H9 (cell line): Measurements from ENCODE around the gene SEC24C. TPM values are rescaled to one million over a fixed set of nuclear protein-coding genes. Genes with fewer than 3 reads are reported as not detected.

Experiments
- DNase-seq: peaks from one replicate; pipeline ENCODE4 v3.0.0-alpha.2; 2017
- H2AFZ ChIP-seq: one replicate; pipeline ENCODE4 v1.6.1; 2013; ENCODE audit warnings: mild to moderate bottlenecking, low read length, control low read depth, moderate library complexity
- H2AK5ac ChIP-seq: 2 replicates; pipeline ENCODE4 v1.6.1; 2013; ENCODE audit warnings: low read length, control low read depth, mixed read lengths; ENCODE audit not compliant: insufficient read length
- H2BK120ac ChIP-seq: one replicate; pipeline ENCODE4 v1.6.1; 2013; ENCODE audit warnings: low read depth, mild to moderate bottlenecking, low read length, control low read depth, inconsistent platforms; ENCODE audit not compliant: poor library complexity, severe bottlenecking
- H2BK12ac ChIP-seq: 2 replicates; pipeline ENCODE4 v1.6.1; 2013; ENCODE audit warnings: low read length, control low read depth, mixed read lengths, low read depth; ENCODE audit not compliant: insufficient read length
- H2BK15ac ChIP-seq: 2 replicates; pipeline ENCODE4 v1.6.1; 2013; ENCODE audit warnings: low read depth, low read length, control low read depth
- H2BK20ac ChIP-seq: one replicate; pipeline ENCODE4 v1.6.1; 2013; ENCODE audit warnings: low read depth, mild to moderate bottlenecking, low read length, control low read depth, inconsistent platforms; ENCODE audit not compliant: poor library complexity, severe bottlenecking
- H2BK5ac ChIP-seq: 2 replicates; pipeline ENCODE4 v1.6.1; 2013; ENCODE audit warnings: low read length, control low read depth, mixed read lengths; ENCODE audit not compliant: insufficient read length
- H3K14ac ChIP-seq: 2 replicates; pipeline ENCODE4 v1.6.1; 2013; ENCODE audit warnings: low read length, control low read depth; ENCODE audit not compliant: insufficient read depth
- H3K18ac ChIP-seq: 2 replicates; pipeline ENCODE4 v1.6.1; 2013; ENCODE audit warnings: low read depth, mild to moderate bottlenecking, mixed read lengths, low read length, control low read depth; ENCODE audit not compliant: insufficient read length
- H3K23ac ChIP-seq: 2 replicates; pipeline ENCODE4 v1.6.1; 2013; ENCODE audit warnings: low read length, control low read depth, mixed read lengths, low read depth; ENCODE audit not compliant: insufficient read length
- H3K23me2 ChIP-seq: 2 replicates; pipeline ENCODE4 v1.6.1; 2013; ENCODE audit warnings: low read depth, mild to moderate bottlenecking, mixed read lengths, low read length, control low read depth; ENCODE audit not compliant: insufficient read length, poor library complexity, severe bottlenecking
- H3K27ac ChIP-seq: 2 replicates; pipeline ENCODE4 v1.5.1; 2013; ENCODE audit warnings: low read length, control low read depth, mixed read lengths, low read depth; ENCODE audit not compliant: insufficient read length
- H3K27me3 ChIP-seq: 2 replicates; pipeline ENCODE4 v1.6.1; 2013; ENCODE audit warnings: low read length, control low read depth, inconsistent platforms; ENCODE audit not compliant: insufficient read depth
- H3K4ac ChIP-seq: 2 replicates; pipeline ENCODE4 v1.6.1; 2013; ENCODE audit warnings: low read depth, mild to moderate bottlenecking, control low read depth, inconsistent platforms, low read length, moderate library complexity
- H3K4me1 ChIP-seq: 2 replicates; pipeline ENCODE4 v1.6.1; 2013; ENCODE audit warnings: low read length, control low read depth, inconsistent platforms; ENCODE audit not compliant: insufficient read depth
- H3K4me2 ChIP-seq: 2 replicates; pipeline ENCODE4 v1.6.1; 2013; ENCODE audit warnings: low read length, control low read depth, mixed read lengths; ENCODE audit not compliant: insufficient read length, insufficient read depth
- H3K56ac ChIP-seq: 2 replicates; pipeline ENCODE4 v1.6.1; 2013; ENCODE audit warnings: low read depth, mild to moderate bottlenecking, mixed read lengths, low read length, control low read depth; ENCODE audit not compliant: insufficient read length
- H3K79me1 ChIP-seq: 2 replicates; pipeline ENCODE4 v1.6.1; 2013; ENCODE audit warnings: low read depth, mild to moderate bottlenecking, moderate library complexity, low read length, control low read depth, inconsistent platforms; ENCODE audit not compliant: insufficient read depth, poor library complexity, severe bottlenecking
- H3K79me2 ChIP-seq: 2 replicates; pipeline ENCODE4 v1.6.1; 2013; ENCODE audit warnings: low read length, control low read depth, inconsistent platforms; ENCODE audit not compliant: insufficient read depth
- H3K9ac ChIP-seq: 2 replicates; pipeline ENCODE4 v1.6.1; 2013; ENCODE audit warnings: low read length, control low read depth, mixed read lengths; ENCODE audit not compliant: insufficient read length; ENCODE audit errors: extremely low read depth
- H3K9me3 ChIP-seq: one replicate; pipeline ENCODE4 v1.6.1; 2013; ENCODE audit warnings: low read depth, low read length, inconsistent platforms; ENCODE audit not compliant: control insufficient read depth
- H3T11ph ChIP-seq: one replicate; pipeline ENCODE4 v1.6.1; 2013; ENCODE audit warnings: mild to moderate bottlenecking, low read length, control low read depth, inconsistent platforms
- H4K20me1 ChIP-seq: one replicate; pipeline ENCODE4 v1.6.1; 2013; ENCODE audit not compliant: control insufficient read depth, insufficient read length, insufficient read depth
- H4K5ac ChIP-seq: 2 replicates; pipeline ENCODE4 v1.6.1; 2013; ENCODE audit warnings: low read depth, mild to moderate bottlenecking, mixed read lengths, low read length, control low read depth; ENCODE audit not compliant: insufficient read length
- H4K8ac ChIP-seq: replicated peaks from 2 replicates; pipeline ENCODE4 v1.6.1; 2013; ENCODE audit warnings: low read length, control low read depth, mixed read lengths, low read depth; ENCODE audit not compliant: insufficient read length
- H4K91ac ChIP-seq: 2 replicates; pipeline ENCODE4 v1.6.1; 2013; ENCODE audit warnings: low read depth, mild to moderate bottlenecking, moderate library complexity, mixed read lengths, low read length, control low read depth; ENCODE audit not compliant: insufficient read length
- H3K27ac Mint-ChIP-seq, 3 experiments: 2 replicates in 2 of 3; 3 replicates in 1 of 3; pipeline ENCODE4 v1.8.0; 2020 to 2021; ENCODE audit warnings: mixed read lengths in 3 of 3, mild to moderate bottlenecking in 1 of 3, moderate library complexity in 1 of 3
- H3K27me3 Mint-ChIP-seq: 2 replicates; pipeline ENCODE4 v1.8.0; 2021; ENCODE audit warnings: low read depth, mild to moderate bottlenecking, moderate library complexity, mixed read lengths
- H3K36me3 Mint-ChIP-seq, 3 experiments: 2 replicates in 2 of 3; 3 replicates in 1 of 3; pipeline ENCODE4 v1.8.0; 2020 to 2021; ENCODE audit warnings: low read depth in 3 of 3, mixed read lengths in 3 of 3; ENCODE audit not compliant: insufficient read depth in 1 of 3
- H3K4me1 Mint-ChIP-seq, 2 experiments: 2 replicates each; pipeline ENCODE4 v1.8.0; 2020; ENCODE audit warnings: mixed read lengths in 2 of 2
- H3K4me3 Mint-ChIP-seq, 2 experiments: 2 replicates in 1 of 2; 3 replicates in 1 of 2; pipeline ENCODE4 v1.8.0; 2020 to 2021; ENCODE audit warnings: mild to moderate bottlenecking in 2 of 2, mixed read lengths in 2 of 2, moderate library complexity in 1 of 2
- H3K9me3 Mint-ChIP-seq, 2 experiments: 2 replicates in 1 of 2; 3 replicates in 1 of 2; pipeline ENCODE4 v1.8.0; 2020; ENCODE audit warnings: mild to moderate bottlenecking in 2 of 2, mixed read lengths in 2 of 2, moderate library complexity in 1 of 2
- WGBS: extraction: QIAGEN DNeasy Blood & Tissue Kit; methylation state at CpG from one replicate; pipeline ENCODE4 v1.1.7; 2013; ENCODE audit warnings: missing lambda C conversion rate, low lambda C conversion rate, mixed read lengths; ENCODE audit not compliant: insufficient read length; ENCODE audit errors: extremely low coverage; 5-methylcytosine and 5-hydroxymethylcytosine counted together
- total RNA-seq: library from RNA; stranded (reverse); gene quantifications from 2 replicates; pipeline ENCODE4 v1.2.1, GENCODE V29; 2021
- TF ChIP-seq, protein P1 (sequence below): fragments of 200-600 bp; sonication (generic); conservative IDR thresholded peaks from 3 replicates; pipeline ENCODE4 v1.8.0; 2021; ENCODE audit warnings: antibody characterized with exemption, mild to moderate bottlenecking

The SEC24C gene
- total RNA-seq, 1 experiment from 2014 or later = 62.4 TPM

DNA sequence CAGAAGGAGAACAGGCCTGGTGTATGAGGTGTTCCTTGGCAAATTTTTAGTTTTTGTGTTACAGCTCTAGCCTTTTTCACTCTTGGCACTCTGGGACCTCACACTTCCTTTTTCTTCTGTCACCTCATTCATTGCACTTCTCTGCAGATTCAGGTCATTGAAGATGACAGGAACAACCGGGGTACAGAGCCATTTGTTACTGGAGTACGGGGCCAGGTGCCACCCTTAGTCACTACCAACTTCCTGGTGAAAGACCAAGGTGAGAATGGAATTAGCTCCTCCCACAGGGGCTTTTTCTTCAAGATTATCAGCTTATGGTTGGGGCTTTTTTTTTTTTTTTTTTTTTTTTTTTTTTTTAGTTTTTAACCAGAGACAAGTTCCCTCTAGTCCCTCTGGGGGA is 19.2 kb downstream of the SEC24C start:
- H4K8ac ChIP-seq = no peak overlapping the region
- Mint-ChIP-seq H3K27me3 (no peaks in the 10 kb centered on the region), H3K36me3 (peaks cover 28 to 83% (median 66%) of the 10 kb centered on the region in 3 experiments), H3K9me3 (no peaks in the 10 kb centered on the region), H3K27ac (no peak overlapping the region), H3K4me3 (no peak overlapping the region), H3K4me1 (peaks cover 0 to 3% of the 10 kb centered on the region in 2 experiments; a peak in 1 of 4 replicates)
- no peaks in the 10 kb centered on the region for H3K79me1 ChIP-seq
- TF ChIP-seq, protein P1, sequence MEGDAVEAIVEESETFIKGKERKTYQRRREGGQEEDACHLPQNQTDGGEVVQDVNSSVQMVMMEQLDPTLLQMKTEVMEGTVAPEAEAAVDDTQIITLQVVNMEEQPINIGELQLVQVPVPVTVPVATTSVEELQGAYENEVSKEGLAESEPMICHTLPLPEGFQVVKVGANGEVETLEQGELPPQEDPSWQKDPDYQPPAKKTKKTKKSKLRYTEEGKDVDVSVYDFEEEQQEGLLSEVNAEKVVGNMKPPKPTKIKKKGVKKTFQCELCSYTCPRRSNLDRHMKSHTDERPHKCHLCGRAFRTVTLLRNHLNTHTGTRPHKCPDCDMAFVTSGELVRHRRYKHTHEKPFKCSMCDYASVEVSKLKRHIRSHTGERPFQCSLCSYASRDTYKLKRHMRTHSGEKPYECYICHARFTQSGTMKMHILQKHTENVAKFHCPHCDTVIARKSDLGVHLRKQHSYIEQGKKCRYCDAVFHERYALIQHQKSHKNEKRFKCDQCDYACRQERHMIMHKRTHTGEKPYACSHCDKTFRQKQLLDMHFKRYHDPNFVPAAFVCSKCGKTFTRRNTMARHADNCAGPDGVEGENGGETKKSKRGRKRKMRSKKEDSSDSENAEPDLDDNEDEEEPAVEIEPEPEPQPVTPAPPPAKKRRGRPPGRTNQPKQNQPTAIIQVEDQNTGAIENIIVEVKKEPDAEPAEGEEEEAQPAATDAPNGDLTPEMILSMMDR = no peak
- no peaks in the 10 kb centered on the region for H4K20me1 ChIP-seq
- no peaks in the 10 kb centered on the region for H3K9me3 ChIP-seq
- H2BK12ac ChIP-seq = no peak overlapping the region
- H3K23ac ChIP-seq = no peak overlapping the region
- DNase-seq = no peak
- no peak overlapping the region for H3K4ac ChIP-seq
- H3K27ac ChIP-seq = no peak overlapping the region
- no peak overlapping the region for H3K14ac ChIP-seq
- no peak overlapping the region for H4K91ac ChIP-seq
- H2BK20ac ChIP-seq = no peak overlapping the region
- H3K4me1 ChIP-seq = no peaks in the 10 kb centered on the region
- H2BK5ac ChIP-seq = no peak overlapping the region
- no peak overlapping the region for H2BK120ac ChIP-seq
- H3K56ac ChIP-seq = no peak overlapping the region
- H3K9ac ChIP-seq = no peak overlapping the region
- no peaks in the 10 kb centered on the region for H3K23me2 ChIP-seq
- H3K27me3 ChIP-seq = no peaks in the 10 kb centered on the region
- no peak overlapping the region for H2AFZ ChIP-seq
- no peaks in the 10 kb centered on the region for H3K79me2 ChIP-seq
- H4K5ac ChIP-seq = no peak overlapping the region
- no peak overlapping the region for H2BK15ac ChIP-seq
- H3T11ph ChIP-seq = no peak overlapping the region
- no peak overlapping the region for H2AK5ac ChIP-seq
- no peak overlapping the region for H3K18ac ChIP-seq
- no CpG with 5 or more reads among the region's 2 CpGs for WGBS
- H3K4me2 ChIP-seq = no peak overlapping the region
